ENCODE results near the gene KCNAB1. TPM values are rescaled to one million over a fixed set of nuclear protein-coding genes. Genes with fewer than 3 reads are reported as not detected.

Gene KCNAB1
- total RNA-seq, 3 donors from 2014 or later (not counting 1 experiment from before 2014, with no cell fraction given), result not detected

DNA sequence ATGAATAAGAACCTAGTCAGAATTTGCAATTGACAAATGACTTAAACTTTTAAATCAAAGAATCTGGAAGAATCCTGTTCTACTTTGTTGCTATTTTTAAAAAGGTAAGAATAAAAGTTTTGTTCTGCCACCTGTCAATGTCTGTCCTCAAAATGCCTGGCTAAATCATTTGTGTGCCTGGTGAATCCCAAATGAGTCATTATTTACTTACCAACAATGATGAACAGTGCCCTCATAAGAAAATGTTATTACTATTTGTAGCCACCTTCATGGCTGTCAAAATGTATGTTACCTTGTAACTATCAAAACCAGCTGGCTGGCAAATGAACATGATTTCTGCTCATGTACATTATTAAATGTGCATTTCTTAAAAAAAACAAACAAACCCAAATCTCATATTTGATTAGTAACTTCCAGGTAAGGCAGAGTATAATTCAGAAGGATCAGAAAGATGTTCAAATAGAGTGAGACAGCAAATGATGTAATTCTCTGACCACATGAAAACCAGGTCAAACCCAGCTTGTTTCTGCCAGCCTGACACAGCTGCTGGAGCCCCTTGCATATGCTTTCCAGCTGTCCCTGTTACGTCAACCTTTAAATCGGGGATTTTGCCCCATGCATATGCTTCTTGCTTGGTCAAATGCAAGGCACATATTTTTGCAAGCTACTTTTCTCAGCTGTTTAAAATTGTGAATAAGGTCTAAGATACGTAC is 296.6 kb downstream of the KCNAB1 start:
- Mint-ChIP-seq H3K27ac (no peak overlapping the region), H3K4me3 (no peak overlapping the region), H3K36me3 (no peaks in the 10 kb centered on the region), H3K27me3 (ENCODE audit: low read depth in 2 of 2) (peaks cover 10 to 12% of the 10 kb centered on the region in 2 donors), H3K9me3 (no peaks in the 10 kb centered on the region), H3K4me1 (no peaks in the 10 kb centered on the region)
- ATAC-seq (no peak), DNase-seq (no peak)
- Histone ChIP-seq H3K36me3 (ENCODE audit: control insufficient read depth, insufficient read depth, low read length) (no peaks in the 10 kb centered on the region), H3K4me1 (ENCODE audit: control insufficient read depth, insufficient read depth, low read length) (no peaks in the 10 kb centered on the region), H3K27ac (ENCODE audit: low read length) (no peak overlapping the region), H3K4me3 (ENCODE audit: low read length) (no peak overlapping the region), H3K9me3 (ENCODE audit: control insufficient read depth, insufficient read depth, low read length) (no peaks in the 10 kb centered on the region), H3K27me3 (ENCODE audit: control insufficient read depth, insufficient read depth, low read length) (no peaks in the 10 kb centered on the region)
- TF ChIP-seq, protein P1, sequence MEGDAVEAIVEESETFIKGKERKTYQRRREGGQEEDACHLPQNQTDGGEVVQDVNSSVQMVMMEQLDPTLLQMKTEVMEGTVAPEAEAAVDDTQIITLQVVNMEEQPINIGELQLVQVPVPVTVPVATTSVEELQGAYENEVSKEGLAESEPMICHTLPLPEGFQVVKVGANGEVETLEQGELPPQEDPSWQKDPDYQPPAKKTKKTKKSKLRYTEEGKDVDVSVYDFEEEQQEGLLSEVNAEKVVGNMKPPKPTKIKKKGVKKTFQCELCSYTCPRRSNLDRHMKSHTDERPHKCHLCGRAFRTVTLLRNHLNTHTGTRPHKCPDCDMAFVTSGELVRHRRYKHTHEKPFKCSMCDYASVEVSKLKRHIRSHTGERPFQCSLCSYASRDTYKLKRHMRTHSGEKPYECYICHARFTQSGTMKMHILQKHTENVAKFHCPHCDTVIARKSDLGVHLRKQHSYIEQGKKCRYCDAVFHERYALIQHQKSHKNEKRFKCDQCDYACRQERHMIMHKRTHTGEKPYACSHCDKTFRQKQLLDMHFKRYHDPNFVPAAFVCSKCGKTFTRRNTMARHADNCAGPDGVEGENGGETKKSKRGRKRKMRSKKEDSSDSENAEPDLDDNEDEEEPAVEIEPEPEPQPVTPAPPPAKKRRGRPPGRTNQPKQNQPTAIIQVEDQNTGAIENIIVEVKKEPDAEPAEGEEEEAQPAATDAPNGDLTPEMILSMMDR (IDR thresholded peaks at IDR 0.05), result no peak
- 85% methylated on average over 3 of the region's 3 CpGs for WGBS (ENCODE audit: insufficient coverage)
- intact Hi-C loops (cut with micrococcal nuclease), result no loop called here

GRCh38 chr3:156417559-156418132 is 297.3 kb downstream of the KCNAB1 start:
- Histone ChIP-seq H3K4me3 (ENCODE audit: low read length) (no peak overlapping the region), H3K27ac (ENCODE audit: low read length) (no peak overlapping the region), H3K27me3 (ENCODE audit: control insufficient read depth, insufficient read depth, low read length) (no peaks in the 10 kb centered on the region), H3K36me3 (ENCODE audit: control insufficient read depth, insufficient read depth, low read length) (no peaks in the 10 kb centered on the region), H3K4me1 (ENCODE audit: control insufficient read depth, insufficient read depth, low read length) (no peaks in the 10 kb centered on the region), H3K9me3 (ENCODE audit: control insufficient read depth, insufficient read depth, low read length) (no peaks in the 10 kb centered on the region)
- Mint-ChIP-seq H3K27ac (no peak overlapping the region), H3K27me3 (ENCODE audit: low read depth in 2 of 2) (peaks cover 9 to 10% of the 10 kb centered on the region in 2 donors), H3K36me3 (no peaks in the 10 kb centered on the region), H3K4me1 (no peaks in the 10 kb centered on the region), H3K4me3 (no peak overlapping the region), H3K9me3 (no peaks in the 10 kb centered on the region)
- intact Hi-C loops (cut with micrococcal nuclease), result no loop called here
- ATAC-seq, result no peak
- DNase-seq, result no peak
- WGBS (ENCODE audit: insufficient coverage), result 95% methylated on average over 4 of the region's 4 CpGs
- TF ChIP-seq, protein P1 (IDR thresholded peaks at IDR 0.05), result no peak

DNA sequence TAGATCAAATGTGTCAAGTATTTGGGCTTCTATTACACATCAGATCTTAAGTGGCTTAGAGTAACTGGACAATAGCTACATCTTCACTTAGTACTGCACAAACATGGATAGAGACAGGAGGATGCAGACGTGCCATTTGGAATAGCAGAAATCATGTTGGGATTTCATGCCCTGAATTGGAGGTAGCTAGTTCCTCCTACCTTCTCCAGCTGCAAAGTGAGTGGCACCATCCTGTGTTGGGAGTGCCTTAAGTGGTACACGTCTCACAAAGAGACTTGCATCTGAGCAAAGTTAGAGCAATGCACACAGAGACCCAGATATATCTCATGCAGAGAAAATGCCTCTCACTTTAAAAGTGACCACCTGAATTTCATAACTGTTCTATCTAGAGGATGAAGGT is 298.1 kb downstream of the KCNAB1 start:
- Mint-ChIP-seq H3K27me3 (ENCODE audit: low read depth in 2 of 2) (peaks cover 9 to 10% of the 10 kb centered on the region in 2 donors), H3K9me3 (no peaks in the 10 kb centered on the region), H3K4me1 (no peaks in the 10 kb centered on the region), H3K27ac (no peak overlapping the region), H3K4me3 (no peak overlapping the region), H3K36me3 (no peaks in the 10 kb centered on the region)
- ATAC-seq (no peak), DNase-seq (no peak)
- H3K27ac ChIP-seq (ENCODE audit: low read length), result no peak overlapping the region
- H3K4me1 ChIP-seq (ENCODE audit: control insufficient read depth, insufficient read depth, low read length), result no peaks in the 10 kb centered on the region
- no peak overlapping the region for H3K4me3 ChIP-seq (ENCODE audit: low read length)
- TF ChIP-seq, protein P1 (IDR thresholded peaks at IDR 0.05), result no peak
- H3K9me3 ChIP-seq (ENCODE audit: control insufficient read depth, insufficient read depth, low read length), result no peaks in the 10 kb centered on the region
- 90% methylated on average over 2 of the region's 2 CpGs for WGBS (ENCODE audit: insufficient coverage)
- H3K27me3 ChIP-seq (ENCODE audit: control insufficient read depth, insufficient read depth, low read length), result no peaks in the 10 kb centered on the region
- no peaks in the 10 kb centered on the region for H3K36me3 ChIP-seq (ENCODE audit: control insufficient read depth, insufficient read depth, low read length)
- intact Hi-C loops (cut with micrococcal nuclease), result no loop called here

Data from natural killer cell (primary cell).